ENCODE results near the gene SIRT3.
"Not testable (repeated sequence)": the region's sequence is repeated elsewhere in the genome, so short reads cannot be mapped to it uniquely, and the experiment has no call there.

Gene SIRT3

DNA sequence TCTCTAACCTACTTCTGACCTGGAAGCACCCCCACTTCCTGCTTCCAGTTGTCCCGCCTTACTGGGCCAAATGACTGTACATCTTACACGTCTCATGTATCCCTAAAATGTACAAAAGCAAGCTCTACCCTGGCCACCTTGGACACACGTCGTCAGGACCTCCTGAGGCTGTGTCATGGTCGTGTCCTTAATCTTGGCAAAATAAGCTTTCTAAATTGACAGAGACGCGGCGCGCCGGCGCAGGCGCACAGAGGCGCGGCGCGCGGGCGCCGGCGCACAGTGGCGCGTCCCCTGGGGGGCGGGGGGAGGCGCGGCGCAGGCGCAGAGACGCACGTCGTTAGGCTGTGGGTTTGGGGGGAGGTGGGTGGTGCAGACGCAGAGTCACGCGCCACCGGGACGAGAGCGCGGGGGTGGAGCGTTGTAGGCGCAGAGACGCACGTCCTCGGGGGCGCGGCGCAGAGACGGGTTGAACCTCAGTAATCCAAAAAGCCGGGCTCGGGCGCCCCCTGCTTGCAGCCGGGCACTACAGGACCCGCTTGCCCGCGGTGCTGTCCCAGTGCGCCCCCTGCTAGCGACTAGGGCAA, 46.9 kb downstream of the SIRT3 start:
- not testable (repeated sequence) for DNase-seq (ENCODE audit: insufficient read length, low spot score); FAIRE-seq

DNA sequence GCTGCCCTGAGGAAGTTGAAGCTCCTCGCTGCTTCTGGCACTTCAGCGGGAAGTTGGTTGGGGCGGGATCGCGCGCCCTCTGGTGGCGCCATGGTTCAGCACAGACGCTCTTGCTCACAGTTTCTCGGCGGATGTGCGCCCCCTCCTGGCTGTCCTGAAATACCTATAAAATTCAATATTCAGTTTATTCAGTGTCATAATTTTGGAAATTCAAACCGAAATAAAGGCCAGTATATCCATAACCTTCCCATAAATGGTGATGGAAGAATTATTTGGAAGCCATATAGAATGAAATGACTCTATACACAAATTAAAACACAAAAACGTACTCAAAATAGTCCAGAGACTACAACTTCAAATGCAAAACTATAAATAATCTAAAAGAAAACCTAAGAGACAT, 55.9 kb downstream of the SIRT3 start:
- FAIRE-seq; DNase-seq (ENCODE audit: insufficient read length, low spot score): not testable (repeated sequence)

Measured in GM19239 (cell line).